ENCODE measurements around the gene DACH1. TPM values are rescaled to one million over a fixed set of nuclear protein-coding genes. Genes with fewer than 3 reads are reported as not detected.

DACH1 gene
- total RNA-seq, 2 donors from 2014 or later = 0.14 to 0.17 TPM

- Mint-ChIP-seq H3K27me3 (ENCODE audit: low read depth) (no peaks in the 10 kb centered on the region), H3K36me3 (ENCODE audit: insufficient read depth in 2 of 2) (no peaks in the 10 kb centered on the region), H3K4me1 (ENCODE audit: low read depth) (peaks cover 23% of the 10 kb centered on the region), H3K9me3 (peaks cover 0 to 2% of the 10 kb centered on the region in 2 donors), H3K4me3 (peak overlapping the region; percentile 51 to 54), H3K27ac (peak overlapping the region; percentile 35)
- ATAC-seq (replicated peaks in 1 of 2) (peak; percentile 86 to 99), DNase-seq (peak in 1 of 2 donors; percentile 13)
These were observed 256.1 kb downstream of the DACH1 start for GRCh38 chr13:71610876-71611275.

GRCh38 chr13:71609271-71609670 is 257.7 kb downstream of the DACH1 start:
- H3K9me3 Mint-ChIP-seq = peaks cover 0 to 2% of the 10 kb centered on the region in 2 donors
- H3K36me3 Mint-ChIP-seq (ENCODE audit: insufficient read depth in 2 of 2) = no peaks in the 10 kb centered on the region
- H3K4me3 Mint-ChIP-seq = no peak overlapping the region
- peaks cover 23% of the 10 kb centered on the region for H3K4me1 Mint-ChIP-seq (ENCODE audit: low read depth)
- no peak overlapping the region for H3K27ac Mint-ChIP-seq
- no peak for ATAC-seq (replicated peaks in 1 of 2)
- no peaks in the 10 kb centered on the region for H3K27me3 Mint-ChIP-seq (ENCODE audit: low read depth)
- no peak for DNase-seq

DNA sequence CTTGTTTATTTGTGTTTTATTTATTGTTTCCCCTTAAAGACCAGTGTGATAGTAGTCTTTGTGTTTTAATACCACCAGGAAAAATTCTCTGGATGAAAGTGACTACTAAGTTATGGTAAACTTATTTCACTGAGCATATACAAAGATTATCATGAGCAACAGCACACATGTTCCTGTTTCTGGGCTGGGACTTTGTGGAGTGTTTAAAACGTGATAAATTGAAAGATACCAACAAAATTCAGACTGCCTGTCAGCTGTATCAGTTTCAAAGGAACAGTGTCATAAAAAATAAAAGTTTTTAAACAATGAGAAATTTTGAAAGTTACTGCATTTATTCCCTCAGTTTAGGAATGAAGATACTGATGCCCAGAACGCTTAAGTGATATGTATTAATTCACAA is 259.4 kb downstream of the DACH1 start:
- Mint-ChIP-seq H3K27me3 (ENCODE audit: low read depth) (no peaks in the 10 kb centered on the region), H3K9me3 (no peaks in the 10 kb centered on the region)
- no peak for ATAC-seq (replicated peaks in 1 of 2)

DNA sequence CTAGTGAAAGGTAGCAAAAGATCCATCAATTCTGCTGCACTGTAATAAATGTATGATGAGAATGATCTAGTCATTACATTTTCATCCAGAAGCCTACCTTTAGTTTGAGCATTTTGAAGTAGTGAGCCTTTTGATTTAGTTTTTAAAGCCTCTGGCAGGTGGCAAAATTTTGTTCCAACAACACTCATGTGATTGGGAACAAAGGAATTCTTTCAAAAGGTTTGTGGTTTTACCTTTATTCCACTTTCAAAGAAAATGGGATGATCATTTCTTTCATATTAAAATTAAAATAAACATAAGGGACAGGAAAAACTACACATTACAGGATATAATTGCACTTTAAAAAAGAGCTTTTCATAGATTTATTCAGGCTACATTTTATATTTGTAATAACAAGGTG is 260.2 kb downstream of the DACH1 start:
- Mint-ChIP-seq H3K4me1 (ENCODE audit: low read depth) (peaks cover 14% of the 10 kb centered on the region), H3K27me3 (ENCODE audit: low read depth) (no peaks in the 10 kb centered on the region), H3K9me3 (peaks cover 0 to 2% of the 10 kb centered on the region in 2 donors), H3K36me3 (ENCODE audit: insufficient read depth in 2 of 2) (no peaks in the 10 kb centered on the region), H3K27ac (no peak overlapping the region), H3K4me3 (no peak overlapping the region)
- DNase-seq = no peak
- ATAC-seq (replicated peaks in 1 of 2) = no peak

More for the DNA sequence above, 259.4 kb downstream of the DACH1 start:
- no peak overlapping the region for H3K4me3 Mint-ChIP-seq
- no peak overlapping the region for H3K27ac Mint-ChIP-seq
- DNase-seq = no peak
- H3K36me3 Mint-ChIP-seq (ENCODE audit: insufficient read depth in 2 of 2) = no peaks in the 10 kb centered on the region
- H3K4me1 Mint-ChIP-seq (ENCODE audit: low read depth) = peaks cover 14% of the 10 kb centered on the region

DNA sequence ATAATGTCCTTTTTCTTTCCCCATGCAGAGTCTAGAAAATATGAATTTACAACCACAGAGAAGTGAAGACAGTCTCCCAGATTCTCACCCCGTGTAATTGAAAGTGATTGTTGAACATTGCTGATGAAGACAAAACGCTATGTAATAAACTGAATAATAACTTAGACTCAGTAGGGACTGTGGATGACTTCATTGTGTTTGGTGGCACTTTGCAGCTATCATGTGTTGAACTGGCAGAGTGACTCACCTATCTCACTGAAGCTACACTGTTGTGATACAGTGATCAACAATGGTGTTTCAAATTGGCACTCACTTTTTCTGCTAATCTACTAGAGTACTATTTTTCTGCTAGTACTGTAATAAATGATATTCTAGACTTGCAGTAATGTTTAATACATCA is 261.3 kb downstream of the DACH1 start:
- Mint-ChIP-seq H3K4me3 (no peak overlapping the region), H3K9me3 (peaks cover 0 to 2% of the 10 kb centered on the region in 2 donors)
- ATAC-seq (replicated peaks in 1 of 2) = no peak

GRCh38 chr13:71603255-71603654 is 263.7 kb downstream of the DACH1 start:
- DNase-seq (no peak), ATAC-seq (replicated peaks in 1 of 2) (no peak)
- no peaks in the 10 kb centered on the region for H3K4me1 Mint-ChIP-seq (ENCODE audit: low read depth)
- peaks cover 0 to 2% of the 10 kb centered on the region in 2 donors for H3K9me3 Mint-ChIP-seq
- no peaks in the 10 kb centered on the region for H3K36me3 Mint-ChIP-seq (ENCODE audit: insufficient read depth in 2 of 2)
- H3K27me3 Mint-ChIP-seq (ENCODE audit: low read depth) = no peaks in the 10 kb centered on the region
- no peak overlapping the region for H3K4me3 Mint-ChIP-seq
- H3K27ac Mint-ChIP-seq = no peak overlapping the region

More for the DNA sequence above, 261.3 kb downstream of the DACH1 start:
- peaks cover 7% of the 10 kb centered on the region for H3K4me1 Mint-ChIP-seq (ENCODE audit: low read depth)
- H3K27me3 Mint-ChIP-seq (ENCODE audit: low read depth) = no peaks in the 10 kb centered on the region
- DNase-seq = no peak
- no peaks in the 10 kb centered on the region for H3K36me3 Mint-ChIP-seq (ENCODE audit: insufficient read depth in 2 of 2)
- no peak overlapping the region for H3K27ac Mint-ChIP-seq

- no peak for DNase-seq
- Mint-ChIP-seq H3K4me3 (no peak overlapping the region), H3K4me1 (ENCODE audit: low read depth) (no peaks in the 10 kb centered on the region), H3K36me3 (ENCODE audit: insufficient read depth in 2 of 2) (no peaks in the 10 kb centered on the region), H3K9me3 (peaks cover 0 to 2% of the 10 kb centered on the region in 2 donors), H3K27ac (no peak overlapping the region), H3K27me3 (ENCODE audit: low read depth) (no peaks in the 10 kb centered on the region)
- no peak for ATAC-seq (replicated peaks in 1 of 2)
These were observed 264.7 kb downstream of the DACH1 start for GRCh38 chr13:71602344-71602743.

GRCh38 chr13:71597150-71597549 is 269.9 kb downstream of the DACH1 start:
- no peak for DNase-seq
- no peak overlapping the region for H3K27ac Mint-ChIP-seq
- H3K36me3 Mint-ChIP-seq (ENCODE audit: insufficient read depth in 2 of 2) = no peaks in the 10 kb centered on the region
- no peak for ATAC-seq (replicated peaks in 1 of 2)
- no peaks in the 10 kb centered on the region for H3K27me3 Mint-ChIP-seq (ENCODE audit: low read depth)
- H3K9me3 Mint-ChIP-seq = peaks cover 0 to 1% of the 10 kb centered on the region in 2 donors
- no peak overlapping the region for H3K4me3 Mint-ChIP-seq
- no peaks in the 10 kb centered on the region for H3K4me1 Mint-ChIP-seq (ENCODE audit: low read depth)

DNA sequence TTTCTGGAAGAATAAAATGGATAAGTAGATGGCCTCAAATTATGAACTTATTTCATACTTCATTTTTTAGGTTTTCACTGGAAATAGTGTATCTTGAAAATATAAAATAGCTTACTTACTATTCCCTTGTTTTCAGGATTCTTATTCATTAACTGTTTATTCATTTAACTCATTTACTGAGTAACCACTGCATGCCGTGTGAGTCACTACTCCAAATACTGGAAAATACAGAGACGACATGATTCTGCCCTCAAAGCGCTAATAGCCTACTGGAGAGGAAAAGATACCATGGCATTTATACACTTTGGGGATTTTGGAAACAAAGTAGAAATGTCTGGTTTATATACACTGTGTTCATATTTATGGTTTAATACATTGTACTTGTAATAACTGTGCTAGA is 270.9 kb downstream of the DACH1 start:
- H3K4me1 Mint-ChIP-seq (ENCODE audit: low read depth) = no peaks in the 10 kb centered on the region
- peaks cover 1% of the 10 kb centered on the region in 2 donors for H3K9me3 Mint-ChIP-seq
- no peak overlapping the region for H3K27ac Mint-ChIP-seq
- no peaks in the 10 kb centered on the region for H3K36me3 Mint-ChIP-seq (ENCODE audit: insufficient read depth in 2 of 2)
- H3K4me3 Mint-ChIP-seq = no peak overlapping the region
- ATAC-seq (replicated peaks in 1 of 2) = no peak
- no peak for DNase-seq
- H3K27me3 Mint-ChIP-seq (ENCODE audit: low read depth) = no peaks in the 10 kb centered on the region

DNA sequence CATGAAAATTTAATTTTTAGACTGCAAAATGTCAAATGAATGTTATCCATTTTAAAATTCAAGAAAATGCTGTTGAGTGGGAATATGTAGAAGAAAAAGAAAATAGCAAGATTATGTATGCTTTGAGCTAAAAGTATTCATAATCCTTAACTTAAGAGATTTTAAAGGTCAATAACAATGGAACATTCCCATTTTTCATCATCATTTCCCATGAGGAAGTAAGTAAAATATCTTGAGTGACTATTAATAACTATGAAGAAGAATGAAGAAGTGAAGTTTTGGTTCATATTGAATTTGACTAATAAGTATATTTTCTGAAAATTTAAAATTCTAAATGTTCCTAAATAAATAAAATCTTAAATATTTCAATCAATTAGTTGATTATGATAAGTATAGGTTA is 273.4 kb downstream of the DACH1 start:
- no peak for ATAC-seq (replicated peaks in 1 of 2)
- no peak for DNase-seq
- Mint-ChIP-seq H3K4me3 (no peak overlapping the region), H3K27ac (no peak overlapping the region), H3K9me3 (peaks cover 1% of the 10 kb centered on the region in 2 donors), H3K27me3 (ENCODE audit: low read depth) (no peaks in the 10 kb centered on the region), H3K4me1 (ENCODE audit: low read depth) (no peaks in the 10 kb centered on the region), H3K36me3 (ENCODE audit: insufficient read depth in 2 of 2) (no peaks in the 10 kb centered on the region)

DNA sequence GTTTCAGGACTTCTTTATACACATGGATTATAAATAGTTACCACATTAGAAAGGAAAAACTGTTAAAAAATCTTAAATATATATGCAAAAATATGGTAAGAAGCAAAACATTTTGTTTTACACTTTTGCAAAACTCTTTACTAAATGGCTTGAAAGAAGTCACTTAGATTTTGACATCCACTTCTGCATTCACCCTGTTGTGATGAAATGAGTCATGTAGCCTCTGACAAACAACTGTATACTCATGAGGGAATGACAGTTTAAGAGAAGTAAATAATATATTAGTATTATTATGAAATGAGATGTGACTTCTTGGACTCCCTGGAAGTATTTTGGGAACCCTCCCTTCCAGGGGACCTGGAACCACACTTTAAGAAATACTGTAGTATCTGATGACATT is 275.6 kb downstream of the DACH1 start:
- no peaks in the 10 kb centered on the region for H3K36me3 Mint-ChIP-seq (ENCODE audit: insufficient read depth in 2 of 2)
- H3K4me3 Mint-ChIP-seq = no peak overlapping the region

GRCh38 chr13:71590654-71591148 is 276.3 kb downstream of the DACH1 start:
- no peak for ATAC-seq (replicated peaks in 1 of 2)
- Mint-ChIP-seq H3K27ac (no peak overlapping the region), H3K4me1 (ENCODE audit: low read depth) (no peaks in the 10 kb centered on the region), H3K36me3 (ENCODE audit: insufficient read depth in 2 of 2) (no peaks in the 10 kb centered on the region), H3K4me3 (no peak overlapping the region), H3K27me3 (ENCODE audit: low read depth) (no peaks in the 10 kb centered on the region), H3K9me3 (peaks cover 0 to 1% of the 10 kb centered on the region in 2 donors)
- DNase-seq = no peak

More for the DNA sequence above, 275.6 kb downstream of the DACH1 start:
- H3K9me3 Mint-ChIP-seq = peaks cover 0 to 1% of the 10 kb centered on the region in 2 donors
- H3K27me3 Mint-ChIP-seq (ENCODE audit: low read depth) = no peaks in the 10 kb centered on the region
- no peaks in the 10 kb centered on the region for H3K4me1 Mint-ChIP-seq (ENCODE audit: low read depth)
- DNase-seq (no peak), ATAC-seq (replicated peaks in 1 of 2) (no peak)
- H3K27ac Mint-ChIP-seq = no peak overlapping the region

GRCh38 chr13:71589032-71589431 is 278.0 kb downstream of the DACH1 start:
- Mint-ChIP-seq H3K36me3 (ENCODE audit: insufficient read depth in 2 of 2) (no peaks in the 10 kb centered on the region), H3K27ac (no peak overlapping the region), H3K4me3 (no peak overlapping the region), H3K9me3 (peaks cover 0 to 1% of the 10 kb centered on the region in 2 donors), H3K4me1 (ENCODE audit: low read depth) (no peaks in the 10 kb centered on the region), H3K27me3 (ENCODE audit: low read depth) (no peaks in the 10 kb centered on the region)
- DNase-seq (no peak), ATAC-seq (replicated peaks in 1 of 2) (no peak)

- peaks cover 0 to 1% of the 10 kb centered on the region in 2 donors for H3K9me3 Mint-ChIP-seq
- H3K4me1 Mint-ChIP-seq (ENCODE audit: low read depth) = no peaks in the 10 kb centered on the region
- no peaks in the 10 kb centered on the region for H3K27me3 Mint-ChIP-seq (ENCODE audit: low read depth)
- no peaks in the 10 kb centered on the region for H3K36me3 Mint-ChIP-seq (ENCODE audit: insufficient read depth in 2 of 2)
- no peak for DNase-seq
- H3K4me3 Mint-ChIP-seq = no peak overlapping the region
- no peak overlapping the region for H3K27ac Mint-ChIP-seq
- no peak for ATAC-seq (replicated peaks in 1 of 2)
These were observed 279.2 kb downstream of the DACH1 start for GRCh38 chr13:71587817-71588216.

Data from activated T-cell treated with anti-CD3 and anti-CD28 coated beads, Interleukin-2, amount 50 U/mL, for 72 hours (primary cell).